Esophagus muscularis mucosa (tissue), 4 donors: ENCODE measurements around the gene C1orf210. TPM values are rescaled to one million over a fixed set of nuclear protein-coding genes. Genes with fewer than 3 reads are reported as not detected.

ENCODE experiments used
- DNase-seq: peaks from one replicate; pipeline ENCODE4 v3.0.0-alpha.2; 2017; ENCODE audit errors: extremely low spot score
- H3K27ac ChIP-seq, 4 donors: fragments of 200-600 bp; sonication (generic); replicated peaks in 1 of 4; 1 replicate in 3 of 4; 2 replicates in 1 of 4; pipeline ENCODE4 v1.5.1; 2016 to 2019; ENCODE audit warnings: mild to moderate bottlenecking in 1 of 4
- H3K27me3 ChIP-seq, 4 donors: fragments of 200-600 bp; sonication (generic); one replicate each; pipeline versions ENCODE4 v1.5.1 to v1.6.0; 2016 to 2019
- H3K36me3 ChIP-seq, 4 donors: fragments of 200-600 bp; sonication (generic); one replicate each; pipeline ENCODE4 v1.5.1; 2016 to 2019
- H3K4me1 ChIP-seq, 4 donors: fragments of 200-600 bp; sonication (generic); one replicate each; pipeline ENCODE4 v1.5.1; 2016 to 2019
- H3K4me3 ChIP-seq, 4 donors: fragments of 200-600 bp; sonication (generic); 1 replicate in 2 of 4; 2 replicates in 2 of 4; pipeline ENCODE4 v1.5.1; 2016 to 2019; ENCODE audit warnings: mild to moderate bottlenecking in 4 of 4, moderate library complexity in 1 of 4
- H3K9me3 ChIP-seq, 4 donors: fragments of 200-600 bp; sonication (generic); 1 replicate in 3 of 4; 2 replicates in 1 of 4; pipeline ENCODE4 v1.5.1; 2016 to 2019
- CTCF ChIP-seq, 3 experiments: fragments of 200-600 bp in 2 of 3; fragments of 450-650 bp in 1 of 3; sonication (generic) in 2 of 3; IDR thresholded peaks; one replicate each; pipeline ENCODE4 v1.5.1; 2017 to 2019; ENCODE audit warnings: antibody characterized with exemption in 3 of 3, mild to moderate bottlenecking in 2 of 3, moderate library complexity in 1 of 3
- EP300 ChIP-seq: sonication (generic); formaldehyde crosslinking; IDR thresholded peaks from one replicate; pipeline ENCODE4 v1.6.1; 2017; ENCODE audit warnings: antibody characterized with exemption
- POLR2A ChIP-seq: fragments of 450-650 bp; IDR thresholded peaks from one replicate; pipeline ENCODE4 v1.6.1; 2017; ENCODE audit warnings: antibody characterized with exemption, moderate library complexity, mild to moderate bottlenecking, low read depth
- POLR2AphosphoS5 ChIP-seq, 2 donors: sonication (generic); formaldehyde crosslinking; IDR thresholded peaks; one replicate each; pipeline ENCODE4 v1.6.1; 2017; ENCODE audit warnings: antibody characterized with exemption in 2 of 2
- WGBS: methylation state at CpG from one replicate; pipeline ENCODE4 v1.1.5; 2018; 5-methylcytosine and 5-hydroxymethylcytosine counted together
- intact Hi-C: fragments of 100-400 bp; cut with DNase I; formaldehyde crosslinking; loops from one replicate; pipeline ENCODE4 v1.15.1; 2023
- total RNA-seq, 4 donors: library from RNA; depleted of rRNA; stranded (reverse); fragments of >200 nt; gene quantifications; one replicate each; pipeline versions ENCODE4 v1.1.0 to v1.2.1, GENCODE V29; 2016

Gene C1orf210
- total RNA-seq, 4 donors from 2014 or later: not detected

- WGBS: 79% methylated on average over 1 of the region's 1 CpG
- no peak overlapping the region for H3K4me3 ChIP-seq
- no peak for DNase-seq
- intact Hi-C loops: no loop called here
- no peaks in the 10 kb centered on the region for H3K27me3 ChIP-seq
- H3K9me3 ChIP-seq: peaks cover 0 to 20% (median 3%) of the 10 kb centered on the region in 4 donors
- peaks cover 0 to 12% (median 10%) of the 10 kb centered on the region in 4 donors for H3K4me1 ChIP-seq
- H3K36me3 ChIP-seq: peaks cover 0 to 23% (median 2%) of the 10 kb centered on the region in 4 donors
- TF ChIP-seq POLR2AphosphoS5 (IDR thresholded peaks at IDR 0.05): no peak
- no peak for TF ChIP-seq EP300
- TF ChIP-seq POLR2A: no peak
- no peak overlapping the region for H3K27ac ChIP-seq
These were observed 42.3 kb upstream of the C1orf210 start for GRCh38 chr1:43327549-43328292.

GRCh38 chr1:43325381-43325780 is 40.0 kb upstream of the C1orf210 start:
- peaks cover 0 to 42% (median 4%) of the 10 kb centered on the region in 4 donors for H3K36me3 ChIP-seq
- TF ChIP-seq POLR2A (no peak), POLR2AphosphoS5 (IDR thresholded peaks at IDR 0.05) (no peak), EP300 (no peak), CTCF (IDR thresholded peaks at IDR 0.05) (no peak)
- no peaks in the 10 kb centered on the region for H3K27me3 ChIP-seq
- peaks cover 0 to 10% (median 6%) of the 10 kb centered on the region in 4 donors for H3K4me1 ChIP-seq
- no peak overlapping the region for H3K27ac ChIP-seq
- no peak overlapping the region for H3K4me3 ChIP-seq
- H3K9me3 ChIP-seq: peaks cover 0 to 20% (median 3%) of the 10 kb centered on the region in 4 donors
- DNase-seq: no peak
- intact Hi-C loops: no loop called here

GRCh38 chr1:43324810-43325209 is 39.4 kb upstream of the C1orf210 start:
- no peak for DNase-seq
- Histone ChIP-seq H3K36me3 (peaks cover 0 to 47% (median 4%) of the 10 kb centered on the region in 4 donors), H3K27ac (no peak overlapping the region), H3K4me3 (no peak overlapping the region), H3K4me1 (peaks cover 0 to 4% (median under 1%) of the 10 kb centered on the region in 4 donors), H3K27me3 (no peaks in the 10 kb centered on the region), H3K9me3 (peaks cover 0 to 20% (median 3%) of the 10 kb centered on the region in 4 donors)
- TF ChIP-seq POLR2A (no peak), POLR2AphosphoS5 (IDR thresholded peaks at IDR 0.05) (no peak), CTCF (IDR thresholded peaks at IDR 0.05) (no peak), EP300 (no peak)
- intact Hi-C loops: no loop called here
- WGBS: 87% methylated on average over 1 of the region's 1 CpG

GRCh38 chr1:43322506-43322905 is 37.1 kb upstream of the C1orf210 start:
- Histone ChIP-seq H3K27me3 (no peaks in the 10 kb centered on the region), H3K4me1 (no peaks in the 10 kb centered on the region), H3K27ac (no peak overlapping the region), H3K4me3 (no peak overlapping the region), H3K36me3 (peaks cover 0 to 62% (median 7%) of the 10 kb centered on the region in 4 donors), H3K9me3 (peaks cover 0 to 10% (median 3%) of the 10 kb centered on the region in 4 donors)
- WGBS: 93% methylated on average over 2 of the region's 5 CpGs
- TF ChIP-seq CTCF (IDR thresholded peaks at IDR 0.05) (no peak), POLR2AphosphoS5 (IDR thresholded peaks at IDR 0.05) (no peak), EP300 (no peak), POLR2A (no peak)
- DNase-seq: no peak
- intact Hi-C loops: no loop called here

- WGBS: 86% methylated on average over 4 of the region's 16 CpGs
- TF ChIP-seq POLR2A: no peak
- no peak for TF ChIP-seq EP300
- no peak for TF ChIP-seq POLR2AphosphoS5 (IDR thresholded peaks at IDR 0.05)
- TF ChIP-seq CTCF (IDR thresholded peaks at IDR 0.05): no peak
- Histone ChIP-seq H3K36me3 (peaks cover 0 to 67% (median 7%) of the 10 kb centered on the region in 4 donors), H3K27me3 (no peaks in the 10 kb centered on the region), H3K4me3 (no peak overlapping the region), H3K4me1 (no peaks in the 10 kb centered on the region), H3K27ac (no peak overlapping the region), H3K9me3 (peaks cover 0 to 8% (median 3%) of the 10 kb centered on the region in 4 donors)
- DNase-seq: no peak
- intact Hi-C loops: no loop called here
These were observed 36.0 kb upstream of the C1orf210 start for GRCh38 chr1:43321331-43321891.
